ENCODE data around the gene SGMS1. TPM values are rescaled to one million over a fixed set of nuclear protein-coding genes. Genes with fewer than 3 reads are reported as not detected.
"Not testable (repeated sequence)": the region's sequence is repeated elsewhere in the genome, so short reads cannot be mapped to it uniquely, and the experiment has no call there.

Gene SGMS1
- total and polyA plus RNA-seq, 5 donors: 12.0 to 26.0 (median 24.5) TPM

- no peak for ATAC-seq
- intact Hi-C loops (cut with DNase I): no loop called here
- H3K27ac ChIP-seq (ENCODE audit: low read length): no peak overlapping the region
- H3K4me3 ChIP-seq (ENCODE audit: low read length): no peak overlapping the region
- H3K9me3 ChIP-seq (ENCODE audit: control insufficient read depth, low read length): no peaks in the 10 kb centered on the region
- H3K27me3 ChIP-seq (ENCODE audit: control insufficient read depth, insufficient read depth): no peaks in the 10 kb centered on the region
- H3K4me1 ChIP-seq (ENCODE audit: control insufficient read depth, insufficient read depth, low read length): peaks cover 1% of the 10 kb centered on the region
- no peak for DNase-seq
- whole genome bisulfite sequencing: 91% methylated on average over 6 of the region's 6 CpGs
Observed at GRCh38 chr10:50544857-50545429, 78.8 kb downstream of the SGMS1 start.

DNA sequence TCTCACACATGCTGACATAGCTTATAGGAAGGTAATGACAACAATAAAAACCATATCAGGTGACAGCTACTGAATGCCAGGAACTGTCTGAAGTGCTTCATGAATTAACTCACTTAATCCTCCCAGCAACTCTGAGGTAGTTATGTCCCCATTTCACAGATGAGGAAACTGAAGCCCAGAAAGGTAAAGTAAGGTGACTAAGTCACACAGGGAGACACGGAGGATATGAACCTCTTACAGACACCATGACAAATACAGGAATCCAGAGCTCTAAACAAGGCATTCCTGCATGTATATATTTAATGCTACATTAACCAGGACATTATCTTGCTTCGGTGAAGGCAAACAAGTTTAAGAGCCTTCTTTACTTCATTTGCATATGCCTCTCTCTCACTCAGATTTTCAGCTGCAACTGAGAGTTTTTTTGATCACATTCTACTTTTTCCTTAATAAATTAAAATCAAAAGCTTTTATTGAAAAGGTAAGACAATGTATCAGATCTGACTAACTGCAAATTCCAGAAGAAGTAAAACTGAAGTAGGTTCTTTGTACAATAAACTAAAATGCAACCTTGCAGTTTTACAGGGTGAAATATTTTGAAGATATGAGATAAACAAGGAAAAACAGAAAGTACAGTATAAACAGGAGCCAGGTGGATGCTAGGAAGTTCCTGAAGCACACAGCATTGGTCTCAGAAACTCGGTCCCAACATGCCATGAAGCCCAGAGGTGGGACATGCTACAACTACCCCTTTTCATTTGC lies 79.5 kb downstream of the SGMS1 start:
- no peak overlapping the region for H3K4me3 ChIP-seq (ENCODE audit: low read length)
- ATAC-seq (no peak), DNase-seq (no peak)
- no peak overlapping the region for H3K27ac ChIP-seq (ENCODE audit: low read length)
- peaks cover 1% of the 10 kb centered on the region for H3K4me1 ChIP-seq (ENCODE audit: control insufficient read depth, insufficient read depth, low read length)
- intact Hi-C loops (cut with DNase I): no loop called here
- no peaks in the 10 kb centered on the region for H3K27me3 ChIP-seq (ENCODE audit: control insufficient read depth, insufficient read depth)
- H3K9me3 ChIP-seq (ENCODE audit: control insufficient read depth, low read length): no peaks in the 10 kb centered on the region
- WGBS: 90% methylated on average over 3 of the region's 3 CpGs

DNA sequence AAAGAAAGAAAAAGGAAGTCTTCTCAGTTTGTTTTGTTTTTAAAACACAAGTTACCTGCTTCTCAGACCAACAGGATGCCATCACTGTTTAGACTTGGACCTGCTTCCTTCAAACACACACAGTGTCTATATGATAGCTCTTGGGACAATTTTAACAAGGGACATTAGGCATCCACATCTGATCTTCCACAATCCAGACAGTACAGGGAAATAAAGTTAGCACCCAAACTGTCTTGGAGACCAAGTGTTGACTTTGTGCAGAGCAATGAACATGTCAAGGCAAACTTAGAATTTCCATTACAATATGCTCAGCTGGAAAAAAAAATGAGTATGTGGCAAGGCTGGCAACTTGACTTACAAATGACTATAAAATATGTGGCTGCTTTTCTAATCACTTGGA lies 80.9 kb downstream of the SGMS1 start:
- Histone ChIP-seq H3K27ac (ENCODE audit: low read length) (no peak overlapping the region), H3K4me1 (ENCODE audit: control insufficient read depth, insufficient read depth, low read length) (peaks cover 7% of the 10 kb centered on the region), H3K9me3 (ENCODE audit: control insufficient read depth, low read length) (no peaks in the 10 kb centered on the region), H3K27me3 (ENCODE audit: control insufficient read depth, insufficient read depth) (no peaks in the 10 kb centered on the region), H3K4me3 (ENCODE audit: low read length) (no peak overlapping the region)
- DNase-seq (no peak), ATAC-seq (no peak)
- intact Hi-C loops (cut with DNase I): no loop called here

- Histone ChIP-seq H3K4me1 (ENCODE audit: control insufficient read depth, insufficient read depth, low read length) (peaks cover 7% of the 10 kb centered on the region), H3K9me3 (ENCODE audit: control insufficient read depth, low read length) (no peaks in the 10 kb centered on the region), H3K27ac (ENCODE audit: low read length) (no peak overlapping the region), H3K27me3 (ENCODE audit: control insufficient read depth, insufficient read depth) (no peaks in the 10 kb centered on the region), H3K4me3 (ENCODE audit: low read length) (no peak overlapping the region)
- intact Hi-C loops (cut with DNase I): no loop called here
- DNase-seq (no peak), ATAC-seq (no peak)
- 94% methylated on average over 4 of the region's 4 CpGs for WGBS
Observed at GRCh38 chr10:50541921-50542320, 81.8 kb downstream of the SGMS1 start.

DNA sequence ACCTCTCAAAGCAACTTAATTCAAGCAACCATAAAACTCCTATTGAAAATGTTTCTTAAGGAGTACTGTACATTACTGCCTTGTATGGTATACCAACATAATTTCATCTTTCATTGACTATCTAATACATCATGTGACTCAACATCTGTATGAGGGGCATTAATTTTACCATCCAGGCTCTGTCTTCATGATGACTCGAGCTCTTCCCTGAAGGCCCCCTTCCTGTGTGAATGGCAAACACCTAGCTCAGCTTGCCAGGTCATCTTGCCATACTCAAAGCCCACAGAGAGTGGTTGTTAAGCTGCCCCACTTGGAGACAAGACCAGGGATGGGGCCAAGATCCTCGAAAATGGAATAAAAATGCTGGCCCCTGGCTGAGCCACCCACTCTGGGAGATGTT lies 82.4 kb downstream of the SGMS1 start:
- intact Hi-C loops (cut with DNase I): no loop called here
- no peak for ATAC-seq
- Histone ChIP-seq H3K27me3 (ENCODE audit: control insufficient read depth, insufficient read depth) (no peaks in the 10 kb centered on the region), H3K9me3 (ENCODE audit: control insufficient read depth, low read length) (no peaks in the 10 kb centered on the region), H3K4me3 (ENCODE audit: low read length) (no peak overlapping the region), H3K4me1 (ENCODE audit: control insufficient read depth, insufficient read depth, low read length) (peaks cover 7% of the 10 kb centered on the region), H3K27ac (ENCODE audit: low read length) (no peak overlapping the region)
- DNase-seq: no peak
- WGBS: 65% methylated on average over 2 of the region's 2 CpGs

DNA sequence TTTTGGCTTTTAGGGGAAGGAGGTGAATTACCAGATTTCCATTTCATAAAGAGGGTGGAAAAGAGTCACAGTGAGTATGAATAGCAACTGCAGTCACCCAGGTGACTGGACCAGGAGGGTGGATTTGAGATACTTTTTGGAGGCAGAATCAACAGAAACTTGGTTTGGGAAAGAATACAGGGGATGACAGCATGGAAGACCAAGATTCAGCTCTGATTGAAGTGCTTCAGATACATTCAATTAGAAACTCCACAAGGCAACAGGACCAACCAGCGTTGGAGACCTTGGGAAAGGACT lies 83.0 kb downstream of the SGMS1 start:
- H3K27ac ChIP-seq (ENCODE audit: low read length): no peak overlapping the region
- H3K4me1 ChIP-seq (ENCODE audit: control insufficient read depth, insufficient read depth, low read length): peaks cover 7% of the 10 kb centered on the region
- H3K27me3 ChIP-seq (ENCODE audit: control insufficient read depth, insufficient read depth): no peaks in the 10 kb centered on the region
- ATAC-seq: no peak
- 96% methylated on average over 1 of the region's 1 CpG for WGBS
- intact Hi-C loops (cut with DNase I): no loop called here
- DNase-seq: no peak
- no peaks in the 10 kb centered on the region for H3K9me3 ChIP-seq (ENCODE audit: control insufficient read depth, low read length)
- H3K4me3 ChIP-seq (ENCODE audit: low read length): no peak overlapping the region

DNA sequence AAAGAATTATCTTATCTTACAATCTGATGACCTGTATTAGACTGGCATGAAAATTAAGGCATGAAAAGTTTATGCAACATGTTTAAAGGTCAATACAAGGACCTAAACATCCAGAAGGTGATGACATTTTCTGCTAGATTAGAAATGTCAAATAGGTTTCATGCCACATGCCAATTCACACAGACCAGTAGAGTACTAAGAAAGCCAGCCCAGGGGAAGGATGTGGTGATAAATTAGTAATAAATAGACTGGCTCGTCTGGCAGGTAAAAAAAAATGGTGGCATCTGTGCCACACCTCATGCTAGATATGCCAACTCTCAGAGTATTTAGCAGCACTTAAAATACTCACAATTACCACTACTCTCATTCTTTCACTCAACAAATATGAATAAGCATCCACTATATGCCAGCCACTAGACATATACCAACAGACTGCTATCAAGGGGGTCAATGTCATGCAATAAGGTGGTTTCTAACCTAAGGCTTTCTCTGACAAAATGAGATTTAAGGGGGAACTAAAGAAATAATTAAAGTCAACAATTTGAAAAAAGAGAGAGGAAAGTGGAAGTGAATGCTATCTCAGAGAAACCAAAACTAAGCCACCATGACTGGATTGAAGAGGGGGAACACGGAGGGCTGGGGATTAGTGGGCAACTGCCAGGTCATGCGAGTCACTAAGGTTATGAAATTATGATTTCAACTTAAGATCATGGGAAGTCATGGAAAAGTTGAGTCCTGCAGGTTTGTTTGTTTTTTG lies 83.5 kb downstream of the SGMS1 start:
- no peak overlapping the region for H3K4me3 ChIP-seq (ENCODE audit: low read length)
- DNase-seq: no peak
- H3K4me1 ChIP-seq (ENCODE audit: control insufficient read depth, insufficient read depth, low read length): peaks cover 7% of the 10 kb centered on the region
- no peak for ATAC-seq
- 72% methylated on average over 3 of the region's 3 CpGs for WGBS
- intact Hi-C loops (cut with DNase I): no loop called here
- no peak overlapping the region for H3K27ac ChIP-seq (ENCODE audit: low read length)
- no peaks in the 10 kb centered on the region for H3K9me3 ChIP-seq (ENCODE audit: control insufficient read depth, low read length)
- no peaks in the 10 kb centered on the region for H3K27me3 ChIP-seq (ENCODE audit: control insufficient read depth, insufficient read depth)

GRCh38 chr10:50538555-50539398 lies 85.0 kb downstream of the SGMS1 start:
- Histone ChIP-seq H3K27ac (ENCODE audit: low read length) (peak overlapping the region; percentile 6), H3K27me3 (ENCODE audit: control insufficient read depth, insufficient read depth) (no peaks in the 10 kb centered on the region), H3K9me3 (ENCODE audit: control insufficient read depth, low read length) (no peaks in the 10 kb centered on the region), H3K4me1 (ENCODE audit: control insufficient read depth, insufficient read depth, low read length) (peaks cover 5% of the 10 kb centered on the region), H3K4me3 (ENCODE audit: low read length) (no peak overlapping the region)
- intact Hi-C loops (cut with DNase I): no loop called here
- DNase-seq (peak in 2 of 3 donors; percentile 30 to 47), ATAC-seq (peak; percentile 69 to 95)
- 46% methylated on average over 7 of the region's 7 CpGs for WGBS

DNA sequence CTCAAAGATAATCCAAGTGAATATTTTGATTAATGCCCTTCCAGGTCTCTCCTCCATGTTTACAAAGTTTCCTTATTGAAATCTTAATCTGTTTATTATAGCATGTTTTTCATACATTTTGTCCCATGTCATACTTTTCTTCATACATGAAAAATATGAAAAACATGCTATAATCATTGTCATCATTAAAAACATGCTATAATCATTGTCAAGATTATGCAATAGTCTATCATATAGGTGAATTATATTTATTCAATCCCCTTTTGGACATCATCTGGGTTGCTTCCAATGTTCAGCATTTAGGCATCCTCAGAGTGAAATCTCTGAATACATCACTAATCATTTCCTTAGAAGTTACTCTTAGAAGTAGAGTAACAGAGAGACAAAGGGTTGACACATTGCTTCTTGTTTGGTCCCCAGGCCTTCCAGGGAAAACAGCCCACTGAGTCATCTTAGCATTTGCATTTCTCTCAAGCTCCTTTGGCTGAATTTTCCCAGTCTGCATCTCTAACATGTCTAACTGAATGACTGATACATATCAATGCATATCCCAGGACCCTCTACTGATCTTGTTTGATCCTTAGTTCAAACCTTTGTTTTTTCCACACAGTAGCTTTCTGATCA lies 87.0 kb downstream of the SGMS1 start:
- DNase-seq (no peak), ATAC-seq (no peak)
- Histone ChIP-seq H3K4me1 (ENCODE audit: control insufficient read depth, insufficient read depth, low read length) (peaks cover 5% of the 10 kb centered on the region), H3K27me3 (ENCODE audit: control insufficient read depth, insufficient read depth) (no peaks in the 10 kb centered on the region), H3K4me3 (ENCODE audit: low read length) (no peak overlapping the region), H3K27ac (ENCODE audit: low read length) (no peak overlapping the region), H3K9me3 (ENCODE audit: control insufficient read depth, low read length) (no peaks in the 10 kb centered on the region)
- intact Hi-C loops (cut with DNase I): no loop called here

DNA sequence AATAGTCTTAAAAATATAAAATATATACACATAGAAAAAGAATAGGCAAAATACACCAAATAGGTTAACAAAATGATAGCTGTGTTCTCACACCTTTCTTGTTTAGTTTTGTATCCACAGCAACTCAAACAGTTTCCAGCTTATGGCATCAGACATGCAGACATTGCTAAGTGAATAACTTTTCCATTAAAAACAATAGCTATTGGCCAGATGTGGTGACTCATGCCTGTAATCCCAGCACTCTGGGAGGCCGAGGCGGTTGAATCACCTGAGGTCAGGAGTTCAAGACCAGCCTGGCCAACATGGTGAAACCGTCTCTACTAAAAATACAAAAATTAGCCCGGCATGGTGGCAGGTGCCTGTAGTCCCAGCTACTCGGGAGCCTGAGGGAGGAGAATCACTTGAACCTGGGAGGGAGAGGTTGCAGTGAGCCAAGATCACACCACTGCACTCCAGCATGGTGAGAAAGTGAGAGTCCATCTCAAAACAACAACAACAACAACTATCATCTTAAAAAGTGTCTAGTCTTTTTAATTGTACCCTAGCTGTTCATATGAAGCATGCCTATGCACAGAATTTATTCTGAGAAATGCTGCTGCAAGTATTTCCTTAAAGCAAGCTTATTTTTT lies 88.9 kb downstream of the SGMS1 start:
- H3K9me3 ChIP-seq (ENCODE audit: control insufficient read depth, low read length); H3K27me3 ChIP-seq (ENCODE audit: control insufficient read depth, insufficient read depth); H3K4me3 ChIP-seq (ENCODE audit: low read length); H3K27ac ChIP-seq (ENCODE audit: low read length); DNase-seq; H3K4me1 ChIP-seq (ENCODE audit: control insufficient read depth, insufficient read depth, low read length); intact Hi-C loops (cut with DNase I): not testable (repeated sequence)
- WGBS: 75% methylated on average over 5 of the region's 5 CpGs
- peak in 1 of 2 donors; percentile 24 for ATAC-seq

Measured in right cardiac atrium (tissue), 5 donors.